ENCODE measurements around the gene ANKH.
A peak's percentile ranks its signal among the peaks of the same experiment; 100 is the strongest.

ANKH gene

GRCh38 chr5:14853685-14854084 lies 17.9 kb downstream of the ANKH start:
- H3K27ac ChIP-seq, result no peak overlapping the region
- no peak for TF ChIP-seq CTCF (conservative IDR thresholded peaks at IDR 0.05)

DNA sequence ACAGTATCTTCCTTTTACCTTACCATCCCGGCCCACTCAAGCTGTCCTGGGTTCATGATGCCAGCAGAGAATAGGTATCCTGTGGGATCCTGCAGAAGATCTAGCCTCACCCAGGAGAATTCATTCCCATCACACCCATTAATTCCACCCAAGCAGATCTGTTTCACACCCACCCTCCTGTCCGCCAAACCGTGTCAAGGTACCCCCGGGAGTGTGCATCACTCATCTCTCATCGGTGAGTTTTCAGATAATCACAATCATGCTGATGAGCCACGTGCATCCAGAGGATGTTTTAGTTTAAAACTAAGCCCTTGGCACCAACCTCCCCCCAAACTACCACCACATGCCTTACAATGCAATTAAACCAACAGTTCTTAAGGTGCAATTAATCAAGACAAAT lies 18.8 kb downstream of the ANKH start:
- no peak overlapping the region for H3K27ac ChIP-seq
- TF ChIP-seq CTCF (conservative IDR thresholded peaks at IDR 0.05), result no peak

GRCh38 chr5:14851999-14852526 lies 19.5 kb downstream of the ANKH start:
- TF ChIP-seq CTCF (conservative IDR thresholded peaks at IDR 0.05), result no peak

GRCh38 chr5:14851597-14851996 lies 20.0 kb downstream of the ANKH start:
- no peak overlapping the region for H3K27ac ChIP-seq
- no peak for TF ChIP-seq CTCF (conservative IDR thresholded peaks at IDR 0.05)

More at GRCh38 chr5:14851999-14852526, 19.5 kb downstream of the ANKH start:
- no peak overlapping the region for H3K27ac ChIP-seq

- H3K27ac ChIP-seq, result peak overlapping the region; percentile 59; the same call in 1 of the 2 replicates
- TF ChIP-seq CTCF (conservative IDR thresholded peaks at IDR 0.05), result no peak
These were observed 20.5 kb downstream of the ANKH start for GRCh38 chr5:14851050-14851419.

DNA sequence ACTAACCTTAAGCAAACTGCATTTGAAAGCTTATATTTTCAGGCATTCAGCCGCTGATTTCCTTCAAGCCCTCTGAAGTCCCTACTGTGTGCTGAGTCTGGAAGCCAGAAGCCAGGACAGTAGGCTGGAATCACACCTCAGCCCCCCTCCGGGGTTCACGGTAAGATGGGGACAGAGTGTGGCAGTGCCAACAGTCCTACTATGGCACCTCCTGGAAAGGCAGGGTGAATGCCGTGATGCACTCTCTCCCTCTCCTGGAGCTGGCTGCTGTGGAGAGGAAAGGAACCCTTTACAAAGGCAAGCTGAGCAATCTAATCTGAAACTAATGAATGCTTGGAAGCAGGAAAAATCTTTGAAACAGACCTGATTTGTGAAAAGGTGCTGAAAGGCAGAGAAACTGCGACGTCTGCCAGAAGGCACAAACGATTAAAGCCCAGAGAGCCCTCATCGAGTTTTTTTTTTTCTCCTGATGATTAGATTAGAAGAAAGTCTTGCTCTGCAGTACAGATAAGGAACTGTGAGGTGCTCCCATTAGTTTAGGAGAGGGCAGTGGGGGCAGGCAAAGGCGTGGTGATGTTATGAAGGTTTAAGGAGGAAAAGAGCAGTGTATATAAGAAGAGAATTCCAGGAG lies 21.0 kb downstream of the ANKH start:
- peak overlapping the region; percentile 59 for H3K27ac ChIP-seq

More for the DNA sequence above, 21.0 kb downstream of the ANKH start:
- TF ChIP-seq CTCF (conservative IDR thresholded peaks at IDR 0.05), result no peak
